ENCODE measurements around the gene SPTSSB.

The SPTSSB gene

GRCh38 chr3:161337311-161337710, 34.0 kb downstream of the SPTSSB start:
- H3K9me2 ChIP-seq (replicated peaks; ENCODE audit: control insufficient read depth, low read length) = no peaks in the 10 kb centered on the region
- H3K4me1 ChIP-seq (ENCODE audit: control insufficient read depth, low read length) = no peaks in the 10 kb centered on the region
- no peaks in the 10 kb centered on the region for H3K9me3 ChIP-seq (ENCODE audit: control insufficient read depth, insufficient read depth, low read length)
- H3K36me3 ChIP-seq (ENCODE audit: control insufficient read depth, low read length) = no peaks in the 10 kb centered on the region
- H3K27ac ChIP-seq (ENCODE audit: low read depth, low read length) = no peak overlapping the region
- no peak overlapping the region for H3K4me3 ChIP-seq (ENCODE audit: low read length)
- no peaks in the 10 kb centered on the region for H3K79me2 ChIP-seq (ENCODE audit: control insufficient read depth, low read length)
- H3F3A ChIP-seq (ENCODE audit: control insufficient read depth, insufficient read depth) = no peaks in the 10 kb centered on the region
- no peaks in the 10 kb centered on the region for H4K20me1 ChIP-seq (ENCODE audit: control insufficient read depth, insufficient read depth, low read depth, low read length)
- H3K4me2 ChIP-seq (ENCODE audit: low read length) = no peak overlapping the region
- peaks cover 5% of the 10 kb centered on the region; the same call in 1 of the 2 replicates for H3K27me3 ChIP-seq (ENCODE audit: control insufficient read depth, low read length)
- no peak for TF ChIP-seq EZH2phosphoT487 (IDR thresholded peaks at IDR 0.05; ENCODE audit: borderline replicate concordance, low read length)
- no peak for TF ChIP-seq CTCF (IDR thresholded peaks at IDR 0.05; ENCODE audit: low read depth, low read length, poor library complexity, severe bottlenecking)

GRCh38 chr3:161336661-161337060, 34.7 kb downstream of the SPTSSB start:
- Histone ChIP-seq H3F3A (ENCODE audit: control insufficient read depth, insufficient read depth) (no peaks in the 10 kb centered on the region), H3K27me3 (ENCODE audit: control insufficient read depth, low read length) (peaks cover 5% of the 10 kb centered on the region; the same call in 1 of the 2 replicates), H3K4me3 (ENCODE audit: low read length) (no peak overlapping the region), H3K79me2 (ENCODE audit: control insufficient read depth, low read length) (no peaks in the 10 kb centered on the region), H3K27ac (ENCODE audit: low read depth, low read length) (no peak overlapping the region), H3K9me2 (replicated peaks; ENCODE audit: control insufficient read depth, low read length) (no peaks in the 10 kb centered on the region), H3K9me3 (ENCODE audit: control insufficient read depth, insufficient read depth, low read length) (no peaks in the 10 kb centered on the region), H4K20me1 (ENCODE audit: control insufficient read depth, insufficient read depth, low read depth, low read length) (no peaks in the 10 kb centered on the region), H3K36me3 (ENCODE audit: control insufficient read depth, low read length) (no peaks in the 10 kb centered on the region), H3K4me1 (ENCODE audit: control insufficient read depth, low read length) (no peaks in the 10 kb centered on the region), H3K4me2 (ENCODE audit: low read length) (no peak overlapping the region)
- TF ChIP-seq EZH2phosphoT487 (IDR thresholded peaks at IDR 0.05; ENCODE audit: borderline replicate concordance, low read length) (no peak), CTCF (IDR thresholded peaks at IDR 0.05; ENCODE audit: low read depth, low read length, poor library complexity, severe bottlenecking) (no peak)

- Histone ChIP-seq H3K9me2 (replicated peaks; ENCODE audit: control insufficient read depth, low read length) (no peaks in the 10 kb centered on the region), H3K4me3 (ENCODE audit: low read length) (no peak overlapping the region), H4K20me1 (ENCODE audit: control insufficient read depth, insufficient read depth, low read depth, low read length) (no peaks in the 10 kb centered on the region), H3K27ac (ENCODE audit: low read depth, low read length) (no peak overlapping the region), H3K4me1 (ENCODE audit: control insufficient read depth, low read length) (no peaks in the 10 kb centered on the region), H3F3A (ENCODE audit: control insufficient read depth, insufficient read depth) (no peaks in the 10 kb centered on the region), H3K27me3 (ENCODE audit: control insufficient read depth, low read length) (peaks cover 5% of the 10 kb centered on the region; the same call in 1 of the 2 replicates), H3K79me2 (ENCODE audit: control insufficient read depth, low read length) (no peaks in the 10 kb centered on the region), H3K4me2 (ENCODE audit: low read length) (no peak overlapping the region), H3K36me3 (ENCODE audit: control insufficient read depth, low read length) (no peaks in the 10 kb centered on the region), H3K9me3 (ENCODE audit: control insufficient read depth, insufficient read depth, low read length) (no peaks in the 10 kb centered on the region)
- TF ChIP-seq CTCF (IDR thresholded peaks at IDR 0.05; ENCODE audit: low read depth, low read length, poor library complexity, severe bottlenecking) (no peak), EZH2phosphoT487 (IDR thresholded peaks at IDR 0.05; ENCODE audit: borderline replicate concordance, low read length) (no peak)
Measured at GRCh38 chr3:161333696-161334095, 37.6 kb downstream of the SPTSSB start.

All from DOHH2 (cell line).